OCI-LY7 (cell line): Measurements from ENCODE around the gene TSHZ2. TPM values are rescaled to one million over a fixed set of nuclear protein-coding genes. Genes with fewer than 3 reads are reported as not detected.

Experiments
- BruUV-seq: library from RNA; stranded (reverse); fragments of 400-500 nt; replicated peaks from 2 replicates; lab custom pipeline; 2021; lab: Mats Ljungman, UMichigan
- CTCF ChIA-PET: fragments of 300-600 bp; sonication (Branson Sonifier 250); formaldehyde crosslinking; loops from one replicate; lab custom pipeline; 2022; ENCODE audit warnings: antibody characterized with exemption; ENCODE audit not compliant: unreplicated experiment; lab: Charles Lee
- POLR2A ChIA-PET: fragments of 300-600 bp; sonication (Branson Sonifier 250); formaldehyde crosslinking; loops from one replicate; lab custom pipeline; 2022; ENCODE audit warnings: antibody characterized with exemption; lab: Charles Lee
- DNase-seq: peaks from one replicate; pipeline ENCODE4 v3.0.0-alpha.2; 2015; ENCODE audit warnings: low spot score
- H2AFZ ChIP-seq: fragments of 200-600 bp; sonication (generic), shearing (Covaris generic); 2 replicates; pipeline ENCODE4 v1.6.1; 2014; ENCODE audit warnings: mild to moderate bottlenecking, antibody characterized with exemption, low read length, moderate library complexity
- H3K27ac ChIP-seq: fragments of 200-600 bp; sonication (generic); 2 replicates; pipeline ENCODE4 v1.5.1; 2014; ENCODE audit warnings: mixed run types, low read depth, mild to moderate bottlenecking, moderate library complexity, low read length, inconsistent platforms; ENCODE audit not compliant: poor library complexity, severe bottlenecking
- H3K36me3 ChIP-seq: fragments of 200-600 bp; sonication (generic); 2 replicates; pipeline ENCODE4 v1.6.1; 2014; ENCODE audit warnings: mild to moderate bottlenecking, antibody characterized with exemption, low read length, moderate library complexity, mixed read lengths; ENCODE audit not compliant: insufficient read depth
- H3K4me1 ChIP-seq: fragments of 200-600 bp; sonication (generic); 2 replicates; pipeline ENCODE4 v1.5.1; 2014; ENCODE audit warnings: mild to moderate bottlenecking, low read length; ENCODE audit not compliant: insufficient read depth, poor library complexity, severe bottlenecking
- H3K4me2 ChIP-seq: fragments of 200-600 bp; sonication (generic); 2 replicates; pipeline ENCODE4 v1.6.1; 2014; ENCODE audit warnings: mild to moderate bottlenecking, low read length
- H3K4me3 ChIP-seq: fragments of 200-600 bp; sonication (generic); 2 replicates; pipeline ENCODE4 v1.5.1; 2014; ENCODE audit warnings: mild to moderate bottlenecking, low read depth, low read length; ENCODE audit not compliant: poor library complexity, severe bottlenecking
- H3K79me2 ChIP-seq: fragments of 200-600 bp; sonication (generic); 2 replicates; pipeline ENCODE4 v1.6.1; 2016; ENCODE audit warnings: low read depth, mild to moderate bottlenecking, low read length, moderate library complexity, mixed read lengths; ENCODE audit not compliant: insufficient read depth
- H3K9me2 ChIP-seq: fragments of 200-600 bp; sonication (generic); 2 replicates; pipeline ENCODE4 v1.6.1; 2016; ENCODE audit warnings: mild to moderate bottlenecking, low read length, mixed read lengths; ENCODE audit not compliant: insufficient read depth
- H3K9me3 ChIP-seq: fragments of 200-600 bp; sonication (generic); 2 replicates; pipeline ENCODE4 v1.6.1; 2014; ENCODE audit warnings: mild to moderate bottlenecking, mixed run types, low read length, mixed read lengths
- H4K20me1 ChIP-seq: fragments of 200-600 bp; sonication (generic); 2 replicates; pipeline ENCODE4 v1.6.1; 2014; ENCODE audit warnings: mild to moderate bottlenecking, antibody characterized with exemption, low read length, moderate library complexity, mixed read lengths; ENCODE audit not compliant: insufficient read depth
- CTCF ChIP-seq: fragments of 200-600 bp; sonication (generic); conservative IDR thresholded peaks from 2 replicates; pipeline ENCODE4 v1.5.1; 2014; ENCODE audit warnings: mild to moderate bottlenecking, antibody characterized with exemption, low read length, moderate library complexity, mixed read lengths
- EZH2phosphoT487 ChIP-seq: fragments of 200-600 bp; sonication (generic); IDR thresholded peaks from 2 replicates; pipeline ENCODE4 v1.6.1; 2018; ENCODE audit warnings: low read depth, borderline replicate concordance, mild to moderate bottlenecking, mixed run types, antibody characterized with exemption, low read length, moderate library complexity, mixed read lengths
- intact Hi-C: fragments of 100-400 bp; cut with micrococcal nuclease; formaldehyde crosslinking; loops from one replicate; pipeline ENCODE4 v1.10.0; 2022; ENCODE audit not compliant: unreplicated experiment
- total RNA-seq, 2 experiments: library from RNA; depleted of rRNA in 1 of 2; stranded (reverse); fragments of >200 nt in 1 of 2; shearing (Covaris generic) in 1 of 2; gene quantifications; 2 replicates each; pipeline ENCODE4 v1.2.3, GENCODE V29; 2014 to 2022

Gene TSHZ2
- total RNA-seq, 2 experiments from 2014 or later: not detected

- Histone ChIP-seq H3K4me2 (no peak overlapping the region), H3K4me3 (no peak overlapping the region), H3K9me2 (no peaks in the 10 kb centered on the region), H3K4me1 (no peaks in the 10 kb centered on the region), H3K9me3 (no peaks in the 10 kb centered on the region), H2AFZ (peak overlapping the region; percentile 7; the same call in 1 of the 2 replicates), H3K36me3 (no peaks in the 10 kb centered on the region), H3K27ac (no peak overlapping the region), H3K79me2 (no peaks in the 10 kb centered on the region), H4K20me1 (no peaks in the 10 kb centered on the region)
- peak; percentile 59 for DNase-seq
- intact Hi-C loops: no loop called here
- POLR2A ChIA-PET: interaction anchor here (0.7 kb wide), 1 partner anchor 24 kb away, joined by 3 read pairs; no protein-coding TSS in a partner anchor
- CTCF ChIA-PET: no interaction called here
- TF ChIP-seq EZH2phosphoT487: no peak
- TF ChIP-seq CTCF: peak; percentile 76
- BruUV-seq: no TSS peak
Measured at GRCh38 chr20:53195876-53196610, 223.9 kb downstream of the TSHZ2 start.

GRCh38 chr20:53201588-53201987, 229.4 kb downstream of the TSHZ2 start:
- no peak overlapping the region for H2AFZ ChIP-seq

More at GRCh38 chr20:53201588-53201987, 229.4 kb downstream of the TSHZ2 start:
- H3K4me2 ChIP-seq: no peak overlapping the region
- TF ChIP-seq CTCF: peak; percentile 50
- TF ChIP-seq EZH2phosphoT487: no peak
- H3K27ac ChIP-seq: no peak overlapping the region
- H3K79me2 ChIP-seq: no peaks in the 10 kb centered on the region
- H3K4me1 ChIP-seq: no peaks in the 10 kb centered on the region
- no peaks in the 10 kb centered on the region for H3K9me2 ChIP-seq
- H3K9me3 ChIP-seq: no peaks in the 10 kb centered on the region
- DNase-seq: peak; percentile 11
- ChIA-PET POLR2A (interaction anchor here (0.6 kb wide), 1 partner anchor 857 kb away, joined by 3 read pairs; no protein-coding TSS in a partner anchor), CTCF (no interaction called here)
- H4K20me1 ChIP-seq: no peaks in the 10 kb centered on the region
- no peaks in the 10 kb centered on the region for H3K36me3 ChIP-seq
- BruUV-seq: no TSS peak
- intact Hi-C loops: no loop called here
- H3K4me3 ChIP-seq: no peak overlapping the region
